HEK293T (cell line): Measurements from ENCODE around the gene SLC2A4.

ENCODE experiments used
- ARNT ChIP-seq: fragments of 450-650 bp; IDR thresholded peaks from 2 replicates; pipeline ENCODE4 v1.6.1; 2017; ENCODE audit warnings: mild to moderate bottlenecking
- BHLHE40 ChIP-seq: fragments of 450-650 bp; IDR thresholded peaks from 2 replicates; pipeline ENCODE4 v1.6.1; 2016; ENCODE audit warnings: mild to moderate bottlenecking, moderate library complexity, borderline replicate concordance
- CTBP1 ChIP-seq: fragments of 450-650 bp; IDR thresholded peaks from 2 replicates; pipeline ENCODE4 v1.6.1; 2016; ENCODE audit warnings: borderline replicate concordance
- ELF4 ChIP-seq: fragments of 450-650 bp; IDR thresholded peaks from 2 replicates; pipeline ENCODE4 v1.6.1; 2017; ENCODE audit warnings: antibody characterized with exemption
- FOXA1 ChIP-seq: fragments of 450-650 bp; IDR thresholded peaks from 2 replicates; pipeline ENCODE4 v1.6.1; 2016; ENCODE audit warnings: mild to moderate bottlenecking
- FOXK2 ChIP-seq: fragments of 450-650 bp; IDR thresholded peaks from 2 replicates; pipeline ENCODE4 v1.6.1; 2016; ENCODE audit warnings: mild to moderate bottlenecking
- FOXM1 ChIP-seq: fragments of 450-650 bp; IDR thresholded peaks from 2 replicates; pipeline ENCODE4 v1.6.1; 2017; ENCODE audit warnings: mild to moderate bottlenecking, borderline replicate concordance
- L3MBTL2 ChIP-seq: fragments of 450-650 bp; conservative IDR thresholded peaks from 2 replicates; pipeline ENCODE4 v1.6.1; 2016; ENCODE audit warnings: mild to moderate bottlenecking
- LEF1 ChIP-seq: fragments of 450-650 bp; IDR thresholded peaks from 2 replicates; pipeline ENCODE4 v1.6.1; 2017; ENCODE audit warnings: mild to moderate bottlenecking, borderline replicate concordance
- NFRKB ChIP-seq: fragments of 450-650 bp; IDR thresholded peaks from 2 replicates; pipeline ENCODE4 v1.6.1; 2016; ENCODE audit warnings: mild to moderate bottlenecking, moderate library complexity
- PKNOX1 ChIP-seq: fragments of 450-650 bp; IDR thresholded peaks from 2 replicates; pipeline ENCODE4 v1.6.1; 2016
- SP1 ChIP-seq: fragments of 450-650 bp; IDR thresholded peaks from 2 replicates; pipeline ENCODE4 v1.6.1; 2017
- SUZ12 ChIP-seq: fragments of 450-650 bp; IDR thresholded peaks from 2 replicates; pipeline ENCODE4 v1.6.1; 2016; ENCODE audit warnings: mild to moderate bottlenecking
- ZNF384 ChIP-seq: fragments of 450-650 bp; IDR thresholded peaks from 2 replicates; pipeline ENCODE4 v1.6.1; 2016

DNA sequence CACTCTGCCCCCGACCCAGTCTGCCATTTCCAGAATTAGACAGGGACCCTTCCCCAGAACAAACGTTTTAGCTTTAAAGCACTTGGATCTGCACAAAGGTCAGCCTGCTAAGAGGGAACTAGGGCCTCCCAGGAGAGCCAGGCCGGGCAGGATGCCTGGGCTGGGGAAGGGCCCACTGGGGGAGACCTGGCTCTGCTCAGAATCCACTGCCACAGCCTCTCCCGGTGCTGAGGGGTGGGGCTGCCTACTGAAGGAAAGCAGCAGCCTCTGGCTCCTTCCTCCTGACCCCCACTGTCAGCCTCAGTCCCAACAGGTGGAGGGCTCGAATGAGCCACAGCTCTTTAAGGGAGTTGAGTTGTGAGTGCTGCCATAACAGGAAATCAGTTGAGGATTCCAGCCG is 11.2 kb downstream of the SLC2A4 start:
- TF ChIP-seq L3MBTL2 (no peak), PKNOX1 (no peak), ZNF384 (no peak), FOXM1 (no peak), SP1 (no peak), BHLHE40 (no peak), LEF1 (no peak), ELF4 (no peak), CTBP1 (no peak), NFRKB (no peak), ARNT (no peak), FOXK2 (no peak), FOXA1 (no peak), SUZ12 (no peak)
